A673 (cell line): ENCODE results near the gene CAMKK2. TPM values are rescaled to one million over a fixed set of nuclear protein-coding genes. Genes with fewer than 3 reads are reported as not detected.

Experiments
- BruUV-seq: library from RNA; stranded (reverse); fragments of 400-500 nt; replicated peaks from 2 replicates; lab custom pipeline; 2021; lab: Mats Ljungman, UMichigan
- CTCF ChIA-PET: fragments of 300-600 bp; sonication (Branson Sonifier 250); formaldehyde crosslinking; loops from one replicate; lab custom pipeline; 2022; ENCODE audit warnings: antibody characterized with exemption; lab: Charles Lee
- POLR2A ChIA-PET: fragments of 300-600 bp; sonication (Branson Sonifier 250); formaldehyde crosslinking; loops from one replicate; lab custom pipeline; 2022; ENCODE audit warnings: antibody characterized with exemption; ENCODE audit not compliant: low non-redundant PET; lab: Charles Lee
- DNase-seq: peaks from one replicate; pipeline ENCODE4 v3.0.0-alpha.2; 2015; ENCODE audit warnings: low spot score
- H3K27ac ChIP-seq: fragments of 200-600 bp; sonication (generic); 2 replicates; pipeline ENCODE4 v1.5.1; 2016; ENCODE audit warnings: mixed run types, low read depth, mild to moderate bottlenecking, mixed read lengths, antibody characterized with exemption, low read length; ENCODE audit not compliant: poor library complexity, severe bottlenecking
- H3K27me3 ChIP-seq: fragments of 200-600 bp; sonication (generic); replicated peaks from 2 replicates; pipeline ENCODE4 v1.6.1; 2017; ENCODE audit warnings: mixed run types, low read depth, mild to moderate bottlenecking, mixed read lengths, antibody characterized with exemption, low read length; ENCODE audit not compliant: insufficient read depth, poor library complexity
- H3K36me3 ChIP-seq: fragments of 200-600 bp; sonication (generic); 2 replicates; pipeline ENCODE4 v1.6.1; 2016; ENCODE audit warnings: mixed run types, mild to moderate bottlenecking, mixed read lengths, antibody characterized with exemption, low read length; ENCODE audit not compliant: insufficient read depth, poor library complexity, severe bottlenecking
- H3K4me1 ChIP-seq: fragments of 200-600 bp; sonication (generic); 2 replicates; pipeline ENCODE4 v1.6.1; 2017; ENCODE audit warnings: mixed run types, mild to moderate bottlenecking, mixed read lengths, antibody characterized with exemption, low read length; ENCODE audit not compliant: insufficient read depth, poor library complexity, severe bottlenecking
- H3K4me3 ChIP-seq: fragments of 200-600 bp; sonication (generic); 2 replicates; pipeline ENCODE4 v1.5.1; 2016; ENCODE audit warnings: low read depth, mixed run types, mild to moderate bottlenecking, mixed read lengths, low read length; ENCODE audit not compliant: poor library complexity, severe bottlenecking
- H3K9me3 ChIP-seq: fragments of 200-600 bp; sonication (generic); 2 replicates; pipeline ENCODE4 v1.6.1; 2016; ENCODE audit warnings: mixed run types, low read depth, mild to moderate bottlenecking, mixed read lengths, antibody characterized with exemption, low read length; ENCODE audit not compliant: poor library complexity, severe bottlenecking
- CTCF ChIP-seq: fragments of 300-800, 200-600 bp; sonication (generic); conservative IDR thresholded peaks from 2 replicates; pipeline ENCODE4 v1.5.1; 2017; ENCODE audit warnings: low read depth, mild to moderate bottlenecking, antibody characterized with exemption, low read length, moderate library complexity, mixed read lengths
- EZH2 ChIP-seq: fragments of 200-600 bp; sonication (generic); IDR thresholded peaks from 2 replicates; pipeline ENCODE4 v1.6.1; 2017; ENCODE audit warnings: borderline replicate concordance, low read depth, mild to moderate bottlenecking, mixed read lengths, antibody characterized with exemption, low read length; ENCODE audit not compliant: poor library complexity, severe bottlenecking
- intact Hi-C: fragments of 100-400 bp; cut with micrococcal nuclease; formaldehyde crosslinking; loops from one replicate; pipeline ENCODE4 v1.10.0; 2022; ENCODE audit not compliant: unreplicated experiment
- total RNA-seq: library from RNA; stranded (reverse); gene quantifications from 2 replicates; pipeline ENCODE4 v1.2.3, GENCODE V29; 2021

Gene CAMKK2
- total RNA-seq, 1 experiment from 2014 or later, result 33.0 TPM

- no TSS peak for BruUV-seq
- peak; percentile 71 for DNase-seq
Observed at GRCh38 chr12:121190523-121191031, 105.9 kb downstream of the CAMKK2 start.

GRCh38 chr12:121189619-121190155, 106.8 kb downstream of the CAMKK2 start:
- no TSS peak for BruUV-seq
- POLR2A ChIA-PET, result interaction anchor here (0.6 kb wide), 1 partner anchor 847 kb away, joined by 5 read pairs; no protein-coding TSS in a partner anchor
- CTCF ChIA-PET, result no interaction called here
- TF ChIP-seq CTCF (no peak), EZH2 (no peak)
- no peak for DNase-seq
- H3K27me3 ChIP-seq, result no peaks in the 10 kb centered on the region
- H3K4me3 ChIP-seq, result no peak overlapping the region
- H3K27ac ChIP-seq, result no peak overlapping the region
- H3K9me3 ChIP-seq, result no peaks in the 10 kb centered on the region
- H3K4me1 ChIP-seq, result no peaks in the 10 kb centered on the region
- intact Hi-C loops, result no loop called here
- no peaks in the 10 kb centered on the region for H3K36me3 ChIP-seq

More at GRCh38 chr12:121190523-121191031, 105.9 kb downstream of the CAMKK2 start:
- Histone ChIP-seq H3K27ac (no peak overlapping the region), H3K9me3 (no peaks in the 10 kb centered on the region), H3K4me3 (no peak overlapping the region), H3K27me3 (no peaks in the 10 kb centered on the region), H3K36me3 (no peaks in the 10 kb centered on the region), H3K4me1 (no peaks in the 10 kb centered on the region)
- ChIA-PET CTCF (no interaction called here), POLR2A (no interaction called here)
- intact Hi-C loops, result no loop called here
- TF ChIP-seq EZH2 (no peak), CTCF (no peak)

GRCh38 chr12:121189131-121189530, 107.4 kb downstream of the CAMKK2 start:
- no peaks in the 10 kb centered on the region for H3K27me3 ChIP-seq
- no peak for TF ChIP-seq CTCF
- no peak for TF ChIP-seq EZH2
- BruUV-seq, result no TSS peak
- no peak for DNase-seq
- no peaks in the 10 kb centered on the region for H3K9me3 ChIP-seq
- ChIA-PET POLR2A (interaction anchor here (0.6 kb wide), 1 partner anchor 847 kb away, joined by 5 read pairs; no protein-coding TSS in a partner anchor), CTCF (no interaction called here)
- H3K4me1 ChIP-seq, result no peaks in the 10 kb centered on the region
- no peaks in the 10 kb centered on the region for H3K36me3 ChIP-seq
- intact Hi-C loops, result no loop called here
- H3K27ac ChIP-seq, result no peak overlapping the region
- no peak overlapping the region for H3K4me3 ChIP-seq
